Liver (tissue), 3 donors: ENCODE results near the gene OR6C65.

Source experiments
- CTCF ChIP-seq: fragments of 150-350 bp; IDR thresholded peaks from 2 replicates; pipeline ENCODE4 v1.5.1; 2017; ENCODE audit warnings: improper control_type of control experiment, low read depth, low read length; ENCODE audit not compliant: missing input control
- EGR1 ChIP-seq, 2 donors: IDR thresholded peaks; 2 replicates each; pipeline ENCODE4 v1.6.1; 2016 to 2018; ENCODE audit warnings: antibody characterized with exemption in 2 of 2, low read depth in 2 of 2
- HNF4A ChIP-seq, 2 donors: conservative IDR thresholded peaks; 2 replicates each; pipeline ENCODE4 v1.6.1; 2016; ENCODE audit warnings: antibody characterized with exemption in 2 of 2, mild to moderate bottlenecking in 2 of 2
- HNF4G ChIP-seq: IDR thresholded peaks from 2 replicates; pipeline ENCODE4 v1.6.1; 2016; ENCODE audit warnings: antibody characterized with exemption
- JUND ChIP-seq, 2 donors: IDR thresholded peaks; 2 replicates each; pipeline ENCODE4 v1.6.1; 2016; ENCODE audit warnings: antibody characterized with exemption in 2 of 2
- MAX ChIP-seq: IDR thresholded peaks from 2 replicates; pipeline ENCODE4 v1.6.1; 2016; ENCODE audit warnings: antibody characterized with exemption
- RAD21 ChIP-seq, 2 donors: IDR thresholded peaks; 2 replicates each; pipeline ENCODE4 v1.6.1; 2016; ENCODE audit warnings: antibody characterized with exemption in 2 of 2, mild to moderate bottlenecking in 2 of 2
- REST ChIP-seq: IDR thresholded peaks from 2 replicates; pipeline ENCODE4 v1.6.1; 2016; ENCODE audit warnings: antibody characterized with exemption, mild to moderate bottlenecking
- RXRA ChIP-seq, 2 donors: IDR thresholded peaks; 2 replicates each; pipeline ENCODE4 v1.6.1; 2017 to 2018; ENCODE audit warnings: antibody characterized with exemption in 2 of 2, mild to moderate bottlenecking in 1 of 2
- SP1 ChIP-seq: IDR thresholded peaks from 2 replicates; pipeline ENCODE4 v1.6.1; 2018; ENCODE audit warnings: antibody characterized with exemption, mild to moderate bottlenecking
- TAF1 ChIP-seq: conservative IDR thresholded peaks from 2 replicates; pipeline ENCODE4 v1.6.1; 2016; ENCODE audit warnings: antibody characterized with exemption, mild to moderate bottlenecking
- ZBTB33 ChIP-seq: IDR thresholded peaks from 2 replicates; pipeline ENCODE4 v1.6.1; 2016; ENCODE audit warnings: antibody characterized with exemption
- donor health status: healthy.
- donor health status: healthy.

GRCh38 chr12:55392032-55392795 is 8.1 kb upstream of the OR6C65 start:
- no peak for TF ChIP-seq CTCF
- no peak for TF ChIP-seq JUND (IDR thresholded peaks at IDR 0.05)
- TF ChIP-seq TAF1 = no peak
- no peak for TF ChIP-seq SP1
- TF ChIP-seq MAX = no peak
- TF ChIP-seq ZBTB33 = no peak
- no peak for TF ChIP-seq RAD21 (IDR thresholded peaks at IDR 0.05)
- no peak for TF ChIP-seq HNF4A (conservative IDR thresholded peaks at IDR 0.05)
- TF ChIP-seq RXRA (IDR thresholded peaks at IDR 0.05) = no peak
- no peak for TF ChIP-seq HNF4G
- no peak for TF ChIP-seq EGR1 (IDR thresholded peaks at IDR 0.05; ENCODE audit: low read depth in 2 of 2)
- TF ChIP-seq REST = no peak
